PC-9 (cell line): ENCODE data around the gene ZNF333. TPM values are rescaled to one million over a fixed set of nuclear protein-coding genes. Genes with fewer than 3 reads are reported as not detected.
A peak's percentile ranks its signal among the peaks of the same experiment; 100 is the strongest.

Source experiments
- BruUV-seq: library from RNA; stranded (reverse); fragments of 400-500 nt; replicated peaks from 2 replicates; lab custom pipeline; 2021; lab: Mats Ljungman, UMichigan
- CTCF ChIA-PET: fragments of 300-600 bp; sonication (Branson Sonifier 250); formaldehyde crosslinking; loops from one replicate; lab custom pipeline; 2022; ENCODE audit warnings: antibody characterized with exemption; lab: Charles Lee
- POLR2A ChIA-PET: fragments of 300-600 bp; sonication (Branson Sonifier 250); formaldehyde crosslinking; loops from one replicate; lab custom pipeline; 2022; ENCODE audit warnings: antibody characterized with exemption; ENCODE audit not compliant: unreplicated experiment; lab: Charles Lee
- DNase-seq, 2 experiments: peaks; one replicate each; pipeline versions ENCODE4 v3.0.0 to v3.0.0-alpha.2; 2015 to 2022; ENCODE audit warnings: mixed read lengths in 1 of 2
- H2AFZ ChIP-seq: fragments of 200-600 bp; sonication (generic); 2 replicates; pipeline ENCODE4 v1.8.1; 2017; ENCODE audit warnings: antibody characterized with exemption
- H3F3A ChIP-seq: fragments of 200-600 bp; sonication (generic); 2 replicates; pipeline ENCODE4 v1.8.1; 2017; ENCODE audit warnings: antibody characterized with exemption, mild to moderate bottlenecking, low read depth; ENCODE audit not compliant: insufficient read depth
- H3K27ac ChIP-seq: fragments of 200-600 bp; sonication (generic); 2 replicates; pipeline ENCODE4 v1.6.1; 2016; ENCODE audit warnings: mixed run types
- H3K27me3 ChIP-seq: fragments of 200-600 bp; sonication (generic); 2 replicates; pipeline ENCODE4 v1.6.1; 2016; ENCODE audit warnings: low read depth, mixed run types; ENCODE audit not compliant: insufficient read depth
- H3K36me3 ChIP-seq: fragments of 200-600 bp; sonication (generic); 2 replicates; pipeline ENCODE4 v1.6.1; 2016; ENCODE audit warnings: low read depth, mixed run types
- H3K4me1 ChIP-seq: fragments of 200-600 bp; sonication (generic); replicated peaks from 2 replicates; pipeline ENCODE4 v1.6.1; 2016; ENCODE audit warnings: mixed run types; ENCODE audit not compliant: insufficient read depth
- H3K4me2 ChIP-seq: fragments of 200-600 bp; sonication (generic); 2 replicates; pipeline ENCODE4 v1.6.1; 2017; ENCODE audit warnings: mixed run types
- H3K4me3 ChIP-seq: fragments of 200-600 bp; sonication (generic); 2 replicates; pipeline ENCODE4 v1.6.1; 2016; ENCODE audit warnings: mixed run types
- H3K79me2 ChIP-seq: fragments of 200-600 bp; sonication (generic); 2 replicates; pipeline ENCODE4 v1.6.1; 2017; ENCODE audit warnings: low read depth, mixed run types
- H3K9me2 ChIP-seq: fragments of 200-600 bp; sonication (generic); 2 replicates; pipeline ENCODE4 v1.8.1; 2017; ENCODE audit warnings: mild to moderate bottlenecking; ENCODE audit not compliant: insufficient read depth
- H3K9me3 ChIP-seq: fragments of 200-600 bp; sonication (generic); 2 replicates; pipeline ENCODE4 v1.8.1; 2016; ENCODE audit warnings: low read depth; ENCODE audit not compliant: insufficient read depth
- H4K20me1 ChIP-seq: fragments of 200-600 bp; sonication (generic); 2 replicates; pipeline ENCODE4 v1.8.1; 2017; ENCODE audit not compliant: insufficient read depth
- EZH2 ChIP-seq: fragments of 200-600 bp; sonication (generic); IDR thresholded peaks from 2 replicates; pipeline ENCODE4 v1.8.0; 2017; ENCODE audit warnings: antibody characterized with exemption, low read depth
- intact Hi-C: fragments of 100-400 bp; cut with micrococcal nuclease; formaldehyde crosslinking; loops from one replicate; pipeline ENCODE4 v1.10.0; 2022; ENCODE audit not compliant: unreplicated experiment
- total RNA-seq: library from RNA; stranded (reverse); gene quantifications from 2 replicates; pipeline ENCODE4 v1.2.3, GENCODE V29; 2021
- TF ChIP-seq, protein P1 (sequence below): fragments of 200-600 bp; sonication (generic); conservative IDR thresholded peaks from 2 replicates; pipeline ENCODE4 v1.6.1; 2017; ENCODE audit warnings: mixed run types, antibody characterized with exemption, mild to moderate bottlenecking, moderate library complexity

The ZNF333 gene
- total RNA-seq, 1 experiment from 2014 or later = 10.1 TPM

DNA sequence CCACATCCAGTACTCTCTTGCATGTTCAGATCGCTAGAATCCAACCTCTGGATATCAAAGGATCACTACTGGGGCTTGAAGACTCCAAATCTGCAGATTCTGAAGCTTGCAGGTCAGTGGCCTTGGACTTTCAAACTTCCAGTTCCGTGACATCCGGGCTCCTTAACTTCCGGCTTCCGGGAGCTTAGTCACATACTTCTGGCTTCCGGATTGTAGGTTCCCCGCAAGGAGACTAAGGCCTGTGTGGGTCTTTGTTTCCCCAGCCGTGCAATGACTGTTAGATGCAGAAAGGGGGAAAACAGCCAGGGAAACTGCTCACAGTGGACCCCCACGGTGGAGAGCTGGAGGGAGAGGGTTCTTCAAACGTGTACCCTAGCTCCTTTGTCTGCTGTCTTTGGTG, 41.4 kb downstream of the ZNF333 start:
- H2AFZ ChIP-seq = peak overlapping the region; percentile 82
- H3K4me3 ChIP-seq = peak overlapping the region; percentile 25; the same call in 1 of the 2 replicates
- H3K36me3 ChIP-seq = no peaks in the 10 kb centered on the region
- H3K27ac ChIP-seq = no peak overlapping the region
- CTCF ChIA-PET = no interaction called here
- no peaks in the 10 kb centered on the region for H4K20me1 ChIP-seq
- POLR2A ChIA-PET = no interaction called here
- H3K79me2 ChIP-seq = no peaks in the 10 kb centered on the region
- H3K27me3 ChIP-seq = peaks cover 22% of the 10 kb centered on the region
- intact Hi-C loops = no loop called here
- peak; percentile 3 to 39 for DNase-seq
- H3K4me2 ChIP-seq = peak overlapping the region; percentile 45
- no peaks in the 10 kb centered on the region for H3F3A ChIP-seq
- H3K9me2 ChIP-seq = no peaks in the 10 kb centered on the region
- no TSS peak for BruUV-seq
- no peaks in the 10 kb centered on the region for H3K4me1 ChIP-seq
- peaks cover 25% of the 10 kb centered on the region for H3K9me3 ChIP-seq
- TF ChIP-seq EZH2 = no peak
- TF ChIP-seq, protein P1, sequence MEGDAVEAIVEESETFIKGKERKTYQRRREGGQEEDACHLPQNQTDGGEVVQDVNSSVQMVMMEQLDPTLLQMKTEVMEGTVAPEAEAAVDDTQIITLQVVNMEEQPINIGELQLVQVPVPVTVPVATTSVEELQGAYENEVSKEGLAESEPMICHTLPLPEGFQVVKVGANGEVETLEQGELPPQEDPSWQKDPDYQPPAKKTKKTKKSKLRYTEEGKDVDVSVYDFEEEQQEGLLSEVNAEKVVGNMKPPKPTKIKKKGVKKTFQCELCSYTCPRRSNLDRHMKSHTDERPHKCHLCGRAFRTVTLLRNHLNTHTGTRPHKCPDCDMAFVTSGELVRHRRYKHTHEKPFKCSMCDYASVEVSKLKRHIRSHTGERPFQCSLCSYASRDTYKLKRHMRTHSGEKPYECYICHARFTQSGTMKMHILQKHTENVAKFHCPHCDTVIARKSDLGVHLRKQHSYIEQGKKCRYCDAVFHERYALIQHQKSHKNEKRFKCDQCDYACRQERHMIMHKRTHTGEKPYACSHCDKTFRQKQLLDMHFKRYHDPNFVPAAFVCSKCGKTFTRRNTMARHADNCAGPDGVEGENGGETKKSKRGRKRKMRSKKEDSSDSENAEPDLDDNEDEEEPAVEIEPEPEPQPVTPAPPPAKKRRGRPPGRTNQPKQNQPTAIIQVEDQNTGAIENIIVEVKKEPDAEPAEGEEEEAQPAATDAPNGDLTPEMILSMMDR = no peak

DNA sequence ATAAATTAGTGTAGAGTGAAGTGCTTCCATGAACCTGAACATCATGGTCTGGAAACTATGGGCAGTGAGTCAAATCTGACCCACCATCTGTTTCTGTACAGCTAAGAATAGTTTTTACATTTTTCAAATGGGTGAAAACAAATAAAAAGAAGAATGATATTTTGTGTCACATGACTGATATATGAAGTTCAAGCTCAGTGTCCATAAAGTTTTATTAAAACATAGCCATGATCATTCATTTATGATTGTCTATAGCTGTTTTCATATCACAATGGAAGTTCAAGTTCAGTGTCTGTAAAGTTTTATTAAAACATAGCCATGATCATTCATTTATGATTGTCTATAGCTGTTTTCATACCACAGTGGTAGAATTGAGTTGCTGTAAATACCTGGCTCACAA, 42.7 kb downstream of the ZNF333 start:
- Histone ChIP-seq H3K4me3 (no peak overlapping the region), H3K4me1 (no peaks in the 10 kb centered on the region), H3K36me3 (no peaks in the 10 kb centered on the region), H4K20me1 (no peaks in the 10 kb centered on the region), H3F3A (no peaks in the 10 kb centered on the region), H3K9me3 (peaks cover 25% of the 10 kb centered on the region), H2AFZ (no peak overlapping the region), H3K27ac (no peak overlapping the region), H3K27me3 (peaks cover 9% of the 10 kb centered on the region), H3K4me2 (no peak overlapping the region), H3K79me2 (no peaks in the 10 kb centered on the region), H3K9me2 (no peaks in the 10 kb centered on the region)
- no peak for DNase-seq
- no TSS peak for BruUV-seq
- ChIA-PET CTCF (no interaction called here), POLR2A (interaction anchor here (0.6 kb wide), 1 partner anchor 1598 kb away, joined by 4 read pairs; no protein-coding TSS in a partner anchor)
- intact Hi-C loops = no loop called here
- TF ChIP-seq, protein P1 = no peak
- TF ChIP-seq EZH2 = no peak

DNA sequence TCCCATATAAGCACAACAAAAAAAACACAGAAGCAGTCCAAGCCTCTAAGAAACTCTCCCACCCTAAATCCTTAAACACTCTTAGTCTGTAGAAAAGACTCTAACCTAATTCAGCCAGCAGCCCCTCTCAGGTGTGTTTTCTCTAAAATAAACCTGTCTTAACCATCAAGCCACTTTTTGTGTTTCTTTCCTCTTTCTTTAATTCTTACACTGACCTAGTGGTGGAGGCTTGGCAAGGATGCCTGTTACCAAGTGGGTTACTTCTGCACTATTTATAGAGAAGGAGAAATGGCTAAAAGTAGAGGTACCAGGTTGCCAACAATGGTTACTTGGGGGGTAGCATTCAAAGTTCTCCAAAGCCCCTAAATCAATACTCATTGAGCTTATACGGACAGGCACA, 43.7 kb downstream of the ZNF333 start:
- CTCF ChIA-PET = no interaction called here
- no peaks in the 10 kb centered on the region for H3K79me2 ChIP-seq
- no peak overlapping the region for H2AFZ ChIP-seq
- H3K9me2 ChIP-seq = no peaks in the 10 kb centered on the region
- H3K27ac ChIP-seq = no peak overlapping the region
- POLR2A ChIA-PET = no interaction called here
- no peak overlapping the region for H3K4me2 ChIP-seq
- BruUV-seq = no TSS peak
- no peaks in the 10 kb centered on the region for H3K36me3 ChIP-seq
- no peak for TF ChIP-seq EZH2
- TF ChIP-seq, protein P1 = no peak
- intact Hi-C loops = no loop called here
- H3F3A ChIP-seq = no peaks in the 10 kb centered on the region
- H3K27me3 ChIP-seq = peaks cover 1% of the 10 kb centered on the region; the same call in 1 of the 2 replicates
- H4K20me1 ChIP-seq = no peaks in the 10 kb centered on the region
- no peaks in the 10 kb centered on the region for H3K4me1 ChIP-seq
- no peak for DNase-seq
- H3K4me3 ChIP-seq = no peak overlapping the region
- peaks cover 15% of the 10 kb centered on the region for H3K9me3 ChIP-seq
